Measurements from ENCODE around the gene LRBA. TPM values are rescaled to one million over a fixed set of nuclear protein-coding genes. Genes with fewer than 3 reads are reported as not detected.

LRBA gene
- total and polyA plus RNA-seq, 4 experiments from 2014 or later: 17.1 to 64.5 (median 45.4) TPM

DNA sequence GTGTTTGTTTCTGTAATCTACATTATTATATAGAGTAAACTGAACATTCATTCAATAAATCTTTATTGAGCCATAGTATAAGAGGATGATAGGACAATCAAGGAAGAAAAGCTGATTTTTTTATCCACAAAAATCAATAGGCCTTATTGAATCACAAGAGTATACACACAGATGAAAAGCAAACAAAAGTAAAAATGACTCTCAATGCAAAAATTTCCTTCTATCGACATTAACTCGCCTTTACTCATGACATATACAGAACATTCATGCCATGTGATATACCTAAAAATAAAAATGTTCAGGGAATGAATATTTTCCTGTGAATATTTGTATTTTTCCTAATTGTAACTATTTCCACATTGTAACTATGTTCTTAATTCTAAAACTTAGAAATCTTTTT is 161.2 kb downstream of the LRBA start:
- Mint-ChIP-seq H3K27me3 (no peaks in the 10 kb centered on the region), H3K9me3 (no peaks in the 10 kb centered on the region), H3K27ac (no peak overlapping the region), H3K4me3 (no peak overlapping the region), H3K4me1 (peaks cover 0 to 5% (median under 1%) of the 10 kb centered on the region in 4 donors), H3K36me3 (peaks cover 46 to 48% of the 10 kb centered on the region in 2 donors)
- Histone ChIP-seq H3K4me3 (ENCODE audit: low read length in 2 of 2) (no peak overlapping the region), H3K36me3 (ENCODE audit: insufficient read depth, low read length) (no peaks in the 10 kb centered on the region), H3K4me1 (ENCODE audit: insufficient read depth, low read length) (no peaks in the 10 kb centered on the region), H3K27ac (ENCODE audit: low read depth, low read length) (no peak overlapping the region), H3K27me3 (ENCODE audit: insufficient read depth, low read length) (no peaks in the 10 kb centered on the region), H3K9me3 (ENCODE audit: control insufficient read depth in 1 of 2, low read length in 2 of 2) (no peaks in the 10 kb centered on the region)
- intact Hi-C loops (cut with micrococcal nuclease): no loop called here
- DNase-seq: no peak
- CTCF ChIA-PET (ENCODE audit: partially characterized antibody): interaction anchor here (1.2 to 3.6 kb wide), 2 partner anchors 14 to 25 kb away, joined by 3 to 35 read pairs; no protein-coding TSS in a partner anchor
- POLR2A ChIA-PET (ENCODE audit: partially characterized antibody): no interaction called here

DNA sequence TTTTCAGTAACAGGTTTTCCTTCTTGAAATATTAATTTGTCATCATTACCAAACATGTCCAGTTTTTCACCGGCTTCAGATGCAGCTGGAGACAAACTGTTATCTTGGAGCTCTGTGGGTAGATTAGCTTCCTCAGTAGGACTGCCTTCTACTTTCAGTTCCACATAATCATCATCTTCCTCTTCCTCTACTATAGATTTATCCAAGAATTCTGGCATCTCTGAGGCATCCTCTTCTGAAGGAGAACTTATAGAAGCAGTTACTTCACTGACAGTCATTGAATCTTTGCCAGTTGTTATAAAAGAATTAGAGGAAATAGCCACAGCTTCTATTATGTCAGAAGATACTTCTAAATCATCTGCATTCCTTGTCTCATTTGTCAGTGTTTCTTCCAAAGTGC is 162.9 kb downstream of the LRBA start:
- Histone ChIP-seq H3K27ac (ENCODE audit: low read depth, low read length) (no peak overlapping the region), H3K36me3 (ENCODE audit: insufficient read depth, low read length) (no peaks in the 10 kb centered on the region), H3K27me3 (ENCODE audit: insufficient read depth, low read length) (no peaks in the 10 kb centered on the region), H3K4me1 (ENCODE audit: insufficient read depth, low read length) (no peaks in the 10 kb centered on the region), H3K9me3 (ENCODE audit: control insufficient read depth in 1 of 2, low read length in 2 of 2) (no peaks in the 10 kb centered on the region), H3K4me3 (ENCODE audit: low read length in 2 of 2) (no peak overlapping the region)
- Mint-ChIP-seq H3K4me1 (peaks cover 0 to 5% (median 2%) of the 10 kb centered on the region in 4 donors), H3K4me3 (no peak overlapping the region), H3K9me3 (no peaks in the 10 kb centered on the region), H3K27ac (no peak overlapping the region), H3K27me3 (no peaks in the 10 kb centered on the region), H3K36me3 (peaks cover 57 to 58% of the 10 kb centered on the region in 2 donors)
- ChIA-PET POLR2A (ENCODE audit: partially characterized antibody) (no interaction called here), CTCF (ENCODE audit: partially characterized antibody) (no interaction called here)
- no peak for DNase-seq
- intact Hi-C loops (cut with micrococcal nuclease): no loop called here

DNA sequence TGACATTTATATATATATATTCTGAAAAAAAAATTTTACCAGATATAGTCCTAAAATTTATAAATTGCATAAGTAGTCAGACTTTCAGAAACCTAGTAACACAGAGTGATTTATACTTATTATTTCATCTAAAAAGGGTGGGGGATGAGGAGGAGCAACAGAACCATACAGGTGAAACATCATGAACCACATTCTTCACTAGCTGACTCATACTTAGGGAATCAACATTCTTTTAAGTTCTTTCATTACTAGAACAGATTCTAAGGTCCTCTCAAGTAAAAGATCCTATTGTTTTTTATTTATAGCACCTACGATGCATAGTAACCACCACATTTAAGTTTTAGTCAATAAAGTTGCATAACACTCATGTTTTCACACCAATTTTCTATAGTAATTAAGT is 166.1 kb downstream of the LRBA start:
- no peaks in the 10 kb centered on the region for H3K9me3 ChIP-seq (ENCODE audit: control insufficient read depth in 1 of 2, low read length in 2 of 2)
- peaks cover 0 to 1% (median 0%) of the 10 kb centered on the region in 8 donors for H3K9me3 Mint-ChIP-seq
- peaks cover 66 to 76% of the 10 kb centered on the region in 2 donors for H3K36me3 Mint-ChIP-seq
- POLR2A ChIA-PET (ENCODE audit: partially characterized antibody): no interaction called here
- no peaks in the 10 kb centered on the region for H3K27me3 ChIP-seq (ENCODE audit: insufficient read depth, low read length)
- CTCF ChIA-PET (ENCODE audit: partially characterized antibody): interaction anchor here (0.7 kb wide), 1 partner anchor 80 kb away, joined by 4 read pairs; no protein-coding TSS in a partner anchor
- no peak overlapping the region for H3K27ac ChIP-seq (ENCODE audit: low read depth, low read length)
- H3K27ac Mint-ChIP-seq: no peak overlapping the region
- no peak overlapping the region for H3K4me3 ChIP-seq (ENCODE audit: low read length in 2 of 2)
- H3K4me1 Mint-ChIP-seq: peaks cover 0 to 5% (median 2%) of the 10 kb centered on the region in 4 donors
- no peak for DNase-seq
- peaks cover 6% of the 10 kb centered on the region for H3K36me3 ChIP-seq (ENCODE audit: insufficient read depth, low read length)
- H3K27me3 Mint-ChIP-seq: no peaks in the 10 kb centered on the region
- no peaks in the 10 kb centered on the region for H3K4me1 ChIP-seq (ENCODE audit: insufficient read depth, low read length)
- intact Hi-C loops (cut with micrococcal nuclease): no loop called here
- H3K4me3 Mint-ChIP-seq: no peak overlapping the region

GRCh38 chr4:150828159-150828558 is 186.9 kb downstream of the LRBA start:
- intact Hi-C loops (cut with micrococcal nuclease): loop anchor here (5.0 kb wide), 1 partner anchor 39 kb away; no protein-coding TSS in a partner anchor
- CTCF ChIA-PET (ENCODE audit: partially characterized antibody): interaction anchor here (0.6 to 2.9 kb wide), 10 partner anchors 9 to 379 kb away, joined by 3 to 18 read pairs (median 3); no protein-coding TSS in a partner anchor
- peaks cover 40 to 66% (median 55%) of the 10 kb centered on the region in 4 donors for H3K4me1 Mint-ChIP-seq

DNA sequence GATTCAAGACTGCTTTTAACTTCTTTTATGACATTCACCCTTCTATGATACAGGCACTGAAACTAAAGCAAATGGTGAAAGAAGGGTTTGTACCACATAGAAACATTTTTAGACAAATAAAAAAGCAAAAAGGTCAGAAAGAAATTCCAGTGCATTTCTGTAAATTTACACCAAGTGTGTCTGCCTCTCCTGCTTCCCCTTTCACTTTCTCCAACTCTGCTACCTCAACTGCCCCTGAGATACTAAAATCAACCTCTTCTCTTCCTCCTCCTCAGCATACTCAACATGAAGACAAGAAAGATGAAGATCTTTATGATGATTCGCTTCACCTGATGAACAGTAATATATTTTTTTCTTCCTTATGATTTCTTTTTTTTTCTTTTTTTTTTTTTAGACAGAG is 187.9 kb downstream of the LRBA start:
- peak overlapping the region; percentile 31 to 90 (median 53) for H3K4me3 Mint-ChIP-seq
- H3K4me1 Mint-ChIP-seq: peaks cover 40 to 66% (median 58%) of the 10 kb centered on the region in 4 donors
- peaks cover 27 to 47% of the 10 kb centered on the region in 2 donors for H3K36me3 Mint-ChIP-seq
- no peaks in the 10 kb centered on the region for H3K36me3 ChIP-seq (ENCODE audit: insufficient read depth, low read length)
- no peak overlapping the region for H3K4me3 ChIP-seq (ENCODE audit: low read length in 2 of 2)
- no peaks in the 10 kb centered on the region for H3K27me3 ChIP-seq (ENCODE audit: insufficient read depth, low read length)
- no peaks in the 10 kb centered on the region for H3K27me3 Mint-ChIP-seq
- H3K27ac Mint-ChIP-seq: peak overlapping the region; percentile 33 to 85 (median 69)
- peaks cover 37% of the 10 kb centered on the region for H3K4me1 ChIP-seq (ENCODE audit: insufficient read depth, low read length)
- H3K27ac ChIP-seq (ENCODE audit: low read depth, low read length): no peak overlapping the region
- H3K9me3 Mint-ChIP-seq: no peaks in the 10 kb centered on the region
- DNase-seq: no peak
- H3K9me3 ChIP-seq (ENCODE audit: control insufficient read depth in 1 of 2, low read length in 2 of 2): no peaks in the 10 kb centered on the region
- intact Hi-C loops (cut with micrococcal nuclease): loop anchor here (5.0 kb wide), 1 partner anchor 40 kb away; no protein-coding TSS in a partner anchor
- CTCF ChIA-PET (ENCODE audit: partially characterized antibody): interaction anchor here (0.6 to 2.9 kb wide), 6 partner anchors 8 to 378 kb away, joined by 3 to 18 read pairs (median 4); no protein-coding TSS in a partner anchor
- POLR2A ChIA-PET (ENCODE audit: partially characterized antibody): no interaction called here

More at GRCh38 chr4:150828159-150828558, 186.9 kb downstream of the LRBA start:
- Histone ChIP-seq H3K27me3 (ENCODE audit: insufficient read depth, low read length) (no peaks in the 10 kb centered on the region), H3K27ac (ENCODE audit: low read depth, low read length) (peak overlapping the region; percentile 50), H3K9me3 (ENCODE audit: control insufficient read depth in 1 of 2, low read length in 2 of 2) (no peaks in the 10 kb centered on the region), H3K36me3 (ENCODE audit: insufficient read depth, low read length) (no peaks in the 10 kb centered on the region), H3K4me3 (ENCODE audit: low read length in 2 of 2) (peak overlapping the region in 1 of 2 donors; percentile 16), H3K4me1 (ENCODE audit: insufficient read depth, low read length) (peaks cover 37% of the 10 kb centered on the region)
- DNase-seq: peak; percentile 68 to 79 (median 75)
- H3K4me3 Mint-ChIP-seq: peak overlapping the region; percentile 52 to 90 (median 83)
- POLR2A ChIA-PET (ENCODE audit: partially characterized antibody): interaction anchor here (0.9 to 1.4 kb wide), 2 partner anchors 10 to 38 kb away, joined by 3 to 5 read pairs; no protein-coding TSS in a partner anchor
- peak overlapping the region; percentile 77 to 93 (median 85) for H3K27ac Mint-ChIP-seq
- no peaks in the 10 kb centered on the region for H3K9me3 Mint-ChIP-seq
- H3K27me3 Mint-ChIP-seq: no peaks in the 10 kb centered on the region
- peaks cover 27 to 47% of the 10 kb centered on the region in 2 donors for H3K36me3 Mint-ChIP-seq

GRCh38 chr4:150826306-150826705 is 188.8 kb downstream of the LRBA start:
- Mint-ChIP-seq H3K27me3 (no peaks in the 10 kb centered on the region), H3K27ac (peak overlapping the region in 6 of 7 donors; percentile 10 to 85 (median 76)), H3K4me3 (peak overlapping the region in 5 of 8 donors; percentile 9 to 90 (median 31)), H3K36me3 (peaks cover 27 to 47% of the 10 kb centered on the region in 2 donors), H3K4me1 (peaks cover 44 to 71% (median 61%) of the 10 kb centered on the region in 4 donors), H3K9me3 (no peaks in the 10 kb centered on the region)
- intact Hi-C loops (cut with micrococcal nuclease): loop anchor here (5.0 kb wide), 1 partner anchor 41 kb away; no protein-coding TSS in a partner anchor
- no peak for DNase-seq
- H3K36me3 ChIP-seq (ENCODE audit: insufficient read depth, low read length): no peaks in the 10 kb centered on the region
- H3K4me1 ChIP-seq (ENCODE audit: insufficient read depth, low read length): peaks cover 37% of the 10 kb centered on the region
- no peak overlapping the region for H3K27ac ChIP-seq (ENCODE audit: low read depth, low read length)
- POLR2A ChIA-PET (ENCODE audit: partially characterized antibody): no interaction called here
- no peaks in the 10 kb centered on the region for H3K9me3 ChIP-seq (ENCODE audit: control insufficient read depth in 1 of 2, low read length in 2 of 2)
- no peaks in the 10 kb centered on the region for H3K27me3 ChIP-seq (ENCODE audit: insufficient read depth, low read length)
- CTCF ChIA-PET (ENCODE audit: partially characterized antibody): interaction anchor here (1.3 kb wide), 1 partner anchor 18 kb away, joined by 4 read pairs; no protein-coding TSS in a partner anchor
- no peak overlapping the region for H3K4me3 ChIP-seq (ENCODE audit: low read length in 2 of 2)

DNA sequence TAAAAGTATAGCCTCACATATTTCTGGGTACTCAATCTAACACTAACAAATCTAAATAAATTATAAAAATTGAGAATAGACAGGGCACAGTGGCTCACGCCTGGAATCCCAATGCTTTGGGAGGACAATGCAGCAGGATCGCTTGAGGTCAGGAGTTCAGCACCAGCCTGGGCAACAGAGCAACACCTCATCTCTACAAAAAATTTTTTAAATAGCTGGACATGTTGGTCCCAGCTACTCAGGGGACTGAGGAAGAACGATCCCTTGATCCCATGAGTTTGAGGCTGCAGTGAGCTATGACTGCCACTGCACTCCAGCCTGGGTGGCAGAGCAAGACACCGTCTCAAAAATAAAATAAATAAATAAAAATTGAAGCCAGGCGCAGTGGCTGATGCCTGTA is 192.7 kb downstream of the LRBA start:
- Mint-ChIP-seq H3K36me3 (peaks cover 33 to 46% of the 10 kb centered on the region in 2 donors), H3K9me3 (peaks cover 0 to 3% (median 0%) of the 10 kb centered on the region in 8 donors), H3K27me3 (no peaks in the 10 kb centered on the region), H3K4me3 (no peak overlapping the region), H3K4me1 (peaks cover 24 to 46% (median 38%) of the 10 kb centered on the region in 4 donors), H3K27ac (no peak overlapping the region)
- Histone ChIP-seq H3K27me3 (ENCODE audit: insufficient read depth, low read length) (no peaks in the 10 kb centered on the region), H3K4me1 (ENCODE audit: insufficient read depth, low read length) (peaks cover 15% of the 10 kb centered on the region), H3K36me3 (ENCODE audit: insufficient read depth, low read length) (no peaks in the 10 kb centered on the region), H3K9me3 (ENCODE audit: control insufficient read depth in 1 of 2, low read length in 2 of 2) (no peaks in the 10 kb centered on the region), H3K27ac (ENCODE audit: low read depth, low read length) (no peak overlapping the region), H3K4me3 (ENCODE audit: low read length in 2 of 2) (no peak overlapping the region)
- POLR2A ChIA-PET (ENCODE audit: partially characterized antibody): no interaction called here
- DNase-seq: no peak
- intact Hi-C loops (cut with micrococcal nuclease): no loop called here
- CTCF ChIA-PET (ENCODE audit: partially characterized antibody): interaction anchor here (0.7 to 2.1 kb wide), 2 partner anchors 38 to 44 kb away, joined by 3 to 6 read pairs; no protein-coding TSS in a partner anchor
